Fibroblast of lung (primary cell): ENCODE data around the gene SGO1. TPM values are rescaled to one million over a fixed set of nuclear protein-coding genes. Genes with fewer than 3 reads are reported as not detected.

ENCODE experiments used
- DNase-seq, 2 donors: peaks; one replicate each; pipeline versions ENCODE4 v3.0.0 to v3.0.0-alpha.2; 2010; ENCODE audit warnings: low read depth in 2 of 2
- H2AFZ ChIP-seq: 2 replicates; pipeline ENCODE4 v1.5.1; 2012; ENCODE audit warnings: low read length, control low read depth, inconsistent platforms
- H3K27ac ChIP-seq: 2 replicates; pipeline ENCODE4 v1.5.1; 2011; ENCODE audit warnings: low read length, control low read depth; ENCODE audit not compliant: insufficient read depth
- H3K27me3 ChIP-seq: 2 replicates; pipeline ENCODE4 v1.5.1; 2011; ENCODE audit warnings: mild to moderate bottlenecking, low read length; ENCODE audit not compliant: control insufficient read depth, insufficient read depth
- H3K36me3 ChIP-seq: 2 replicates; pipeline ENCODE4 v1.5.1; 2011; ENCODE audit warnings: low read length; ENCODE audit not compliant: control insufficient read depth, insufficient read depth
- H3K4me1 ChIP-seq: 2 replicates; pipeline ENCODE4 v1.5.1; 2011; ENCODE audit warnings: low read length; ENCODE audit not compliant: control insufficient read depth, insufficient read depth; ENCODE audit errors: extremely low read depth
- H3K4me2 ChIP-seq: 2 replicates; pipeline ENCODE4 v1.5.1; 2011; ENCODE audit warnings: low read length, control low read depth; ENCODE audit not compliant: insufficient read depth; ENCODE audit errors: extremely low read depth
- H3K4me3 ChIP-seq, 4 experiments: fragments of 200-600 bp in 1 of 4; sonication (generic) in 1 of 4; replicated peaks in 1 of 4; 2 replicates each; pipeline ENCODE4 v1.5.1; 2011 to 2016; ENCODE audit warnings: low read length in 4 of 4, low read depth in 3 of 4, mild to moderate bottlenecking in 3 of 4, control low read depth in 2 of 4, inconsistent platforms in 1 of 4, mixed read lengths in 1 of 4; ENCODE audit not compliant: insufficient read depth in 1 of 4; ENCODE audit errors: control extremely low read depth in 1 of 4
- H3K79me2 ChIP-seq: 2 replicates; pipeline ENCODE4 v1.5.1; 2012; ENCODE audit warnings: mild to moderate bottlenecking, low read length, inconsistent platforms; ENCODE audit not compliant: control insufficient read depth, insufficient read depth
- H3K9ac ChIP-seq: 2 replicates; pipeline ENCODE4 v1.5.1; 2011; ENCODE audit warnings: mild to moderate bottlenecking, low read length, control low read depth; ENCODE audit not compliant: insufficient read depth
- H3K9me3 ChIP-seq: 2 replicates; pipeline ENCODE4 v1.5.1; 2012; ENCODE audit warnings: low read depth, low read length; ENCODE audit not compliant: control insufficient read depth, insufficient read depth
- H4K20me1 ChIP-seq: 2 replicates; pipeline ENCODE4 v1.5.1; 2011; ENCODE audit warnings: low read length; ENCODE audit not compliant: control insufficient read depth, insufficient read depth; ENCODE audit errors: extremely low read depth
- CTCF ChIP-seq, 2 donors: IDR thresholded peaks in 1 of 2; conservative IDR thresholded peaks in 1 of 2; 1 replicate in 1 of 2; 2 replicates in 1 of 2; pipeline ENCODE4 v1.5.1; 2011 to 2012; ENCODE audit warnings: low read length in 2 of 2, control low read depth in 1 of 2, inconsistent platforms in 1 of 2, low read depth in 1 of 2, mild to moderate bottlenecking in 1 of 2
- EZH2 ChIP-seq: IDR thresholded peaks from 2 replicates; pipeline ENCODE4 v1.5.1; 2012; ENCODE audit warnings: low read length, control low read depth, mild to moderate bottlenecking; ENCODE audit errors: missing control alignments
- polyA plus RNA-seq, 2 donors: library from polyadenylated mRNA; depleted of rRNA in 1 of 2; stranded (reverse) in 1 of 2; unstranded in 1 of 2; fragments of >200 nt; gene quantifications; 2 replicates each; pipeline ENCODE4 v1.2.1, GENCODE V29; 2011 to 2012; ENCODE audit warnings: missing spikeins in 1 of 2
- total RNA-seq: library from RNA; depleted of rRNA; stranded (reverse); fragments of >200 nt; gene quantifications from 2 replicates; pipeline ENCODE4 v1.2.1, GENCODE V29; 2014

SGO1 gene
- total and polyA plus RNA-seq, 2 donors (not counting 1 experiment from before 2014, with no cell fraction given): 1.8 to 2.4 TPM

GRCh38 chr3:20230954-20231353 lies 44.9 kb upstream of the SGO1 start:
- Histone ChIP-seq H3K4me3 (no peak overlapping the region), H3K36me3 (no peaks in the 10 kb centered on the region), H3K4me1 (no peaks in the 10 kb centered on the region), H3K79me2 (no peaks in the 10 kb centered on the region), H3K9ac (no peak overlapping the region), H3K4me2 (no peak overlapping the region), H3K27me3 (no peaks in the 10 kb centered on the region), H3K27ac (no peak overlapping the region), H2AFZ (no peak overlapping the region), H4K20me1 (no peaks in the 10 kb centered on the region), H3K9me3 (no peaks in the 10 kb centered on the region)
- DNase-seq: no peak
- no peak for TF ChIP-seq CTCF (conservative IDR thresholded peaks at IDR 0.05 in 1 of 2, IDR thresholded peaks at IDR 0.05 in 1 of 2; ENCODE audit: low read depth in 1 of 2, low read length in 2 of 2)
- TF ChIP-seq EZH2: no peak

- Histone ChIP-seq H3K9ac (no peak overlapping the region), H3K27ac (no peak overlapping the region), H4K20me1 (no peaks in the 10 kb centered on the region), H3K4me2 (no peak overlapping the region), H3K4me1 (no peaks in the 10 kb centered on the region), H3K27me3 (no peaks in the 10 kb centered on the region), H3K79me2 (no peaks in the 10 kb centered on the region), H3K9me3 (no peaks in the 10 kb centered on the region), H2AFZ (no peak overlapping the region), H3K4me3 (no peak overlapping the region), H3K36me3 (no peaks in the 10 kb centered on the region)
- peak; percentile 29 to 53 for TF ChIP-seq CTCF (conservative IDR thresholded peaks at IDR 0.05 in 1 of 2, IDR thresholded peaks at IDR 0.05 in 1 of 2; ENCODE audit: low read depth in 1 of 2, low read length in 2 of 2)
- no peak for TF ChIP-seq EZH2
- DNase-seq: peak; percentile 22 to 71
Measured at GRCh38 chr3:20225769-20226168, 39.8 kb upstream of the SGO1 start.

GRCh38 chr3:20222274-20222673 lies 36.3 kb upstream of the SGO1 start:
- H3K9me3 ChIP-seq: no peaks in the 10 kb centered on the region
- H3K4me3 ChIP-seq: no peak overlapping the region
- no peak overlapping the region for H3K27ac ChIP-seq
- no peak overlapping the region for H2AFZ ChIP-seq
- TF ChIP-seq CTCF (conservative IDR thresholded peaks at IDR 0.05 in 1 of 2, IDR thresholded peaks at IDR 0.05 in 1 of 2; ENCODE audit: low read depth in 1 of 2, low read length in 2 of 2): no peak
- TF ChIP-seq EZH2: no peak
- H4K20me1 ChIP-seq: no peaks in the 10 kb centered on the region
- no peaks in the 10 kb centered on the region for H3K36me3 ChIP-seq
- no peak for DNase-seq
- H3K9ac ChIP-seq: no peak overlapping the region
- no peaks in the 10 kb centered on the region for H3K79me2 ChIP-seq
- no peaks in the 10 kb centered on the region for H3K27me3 ChIP-seq
- no peaks in the 10 kb centered on the region for H3K4me1 ChIP-seq
- H3K4me2 ChIP-seq: no peak overlapping the region
